Activated CD8-positive, alpha-beta memory T cell treated with anti-CD3 and anti-CD28 coated beads for 1 hour (primary cell): ENCODE data around the gene MCUB.
A peak's percentile ranks its signal among the peaks of the same experiment; 100 is the strongest.
"Not testable (repeated sequence)": the region's sequence is repeated elsewhere in the genome, so short reads cannot be mapped to it uniquely, and the experiment has no call there.

Experiments used
- DNase-seq, 2 donors: peaks; one replicate each; pipeline ENCODE4 v3.0.0-alpha.2; 2020; ENCODE audit warnings: low read depth in 1 of 2; ENCODE audit errors: extremely low read depth in 1 of 2

Gene MCUB

GRCh38 chr4:109676886-109677285 is 116.8 kb downstream of the MCUB start:
- no peak for DNase-seq

GRCh38 chr4:109678472-109678871 is 118.4 kb downstream of the MCUB start:
- not testable (repeated sequence) for DNase-seq

GRCh38 chr4:109678925-109679324 is 118.9 kb downstream of the MCUB start:
- not testable (repeated sequence) for DNase-seq

- DNase-seq, result no peak
Observed at GRCh38 chr4:109682875-109683274, 122.8 kb downstream of the MCUB start.

- no peak for DNase-seq
Observed at GRCh38 chr4:109683621-109684253, 123.7 kb downstream of the MCUB start.

GRCh38 chr4:109684727-109685126 is 124.7 kb downstream of the MCUB start:
- no peak for DNase-seq

GRCh38 chr4:109690690-109691410 is 130.8 kb downstream of the MCUB start:
- no peak for DNase-seq

- DNase-seq, result no peak
Observed at GRCh38 chr4:109691411-109691920, 131.4 kb downstream of the MCUB start.

- no peak for DNase-seq
Observed at GRCh38 chr4:109698656-109699055, 138.6 kb downstream of the MCUB start.

- DNase-seq, result no peak
Observed at GRCh38 chr4:109699553-109700225, 139.6 kb downstream of the MCUB start.

GRCh38 chr4:109701566-109702410 is 141.7 kb downstream of the MCUB start:
- DNase-seq, result no peak

- DNase-seq, result peak; percentile 38 to 63
Observed at GRCh38 chr4:109702950-109703663, 143.1 kb downstream of the MCUB start, which contains the start of gene CASP6. TSS of gene CASP6 (minus strand) at chr4:109703445. CDS start at chr4:109703395, 50 bp downstream.

GRCh38 chr4:109703664-109704361 is 143.8 kb downstream of the MCUB start:
- DNase-seq, result no peak

- no peak for DNase-seq
Observed at GRCh38 chr4:109708435-109708834, 148.4 kb downstream of the MCUB start.

- no peak for DNase-seq
Observed at GRCh38 chr4:109708990-109709389, 148.9 kb downstream of the MCUB start.

GRCh38 chr4:109713500-109713899 is 153.5 kb downstream of the MCUB start:
- DNase-seq, result no peak

GRCh38 chr4:109718759-109719158 is 158.7 kb downstream of the MCUB start:
- DNase-seq, result no peak

- DNase-seq, result no peak
Observed at GRCh38 chr4:109719604-109720003, 159.6 kb downstream of the MCUB start.

GRCh38 chr4:109721033-109721432 is 161.0 kb downstream of the MCUB start:
- DNase-seq, result no peak
